Measurements from ENCODE around the gene C1QTNF7.

- no peak for TF ChIP-seq CTCF (IDR thresholded peaks at IDR 0.05)
- TF ChIP-seq SIN3A (IDR thresholded peaks at IDR 0.05; ENCODE audit: borderline replicate concordance, insufficient read depth, low read depth, low read length): no peak
- no peak for TF ChIP-seq POLR2AphosphoS5 (IDR thresholded peaks at IDR 0.05; ENCODE audit: low read depth, low read length)
- no peak for TF ChIP-seq REST (IDR thresholded peaks at IDR 0.05; ENCODE audit: insufficient read depth in 1 of 2, low read depth in 2 of 2, low read length in 1 of 2)
- no peak for TF ChIP-seq TCF7L2 (IDR thresholded peaks at IDR 0.05; ENCODE audit: low read depth, low read length)
Measured at GRCh38 chr4:15395311-15395710, 32.5 kb upstream of the C1QTNF7 start.
